A549 treated with dexamethasone at 1 μM for 4 hours (cell line): ENCODE measurements around the gene AOX1. TPM values are rescaled to one million over a fixed set of nuclear protein-coding genes. Genes with fewer than 3 reads are reported as not detected.

ENCODE experiments used
- total RNA-seq: library from RNA; stranded (reverse); fragments of 200-300 nt; extraction: Qiagen RNA extraction; gene quantifications from 5 replicates; pipeline ENCODE4 v1.2.3, GENCODE V29; 2022

AOX1 gene
- 5.0 to 6.8 TPM (median 5.4 TPM) in 5 replicates for total RNA-seq

DNA sequence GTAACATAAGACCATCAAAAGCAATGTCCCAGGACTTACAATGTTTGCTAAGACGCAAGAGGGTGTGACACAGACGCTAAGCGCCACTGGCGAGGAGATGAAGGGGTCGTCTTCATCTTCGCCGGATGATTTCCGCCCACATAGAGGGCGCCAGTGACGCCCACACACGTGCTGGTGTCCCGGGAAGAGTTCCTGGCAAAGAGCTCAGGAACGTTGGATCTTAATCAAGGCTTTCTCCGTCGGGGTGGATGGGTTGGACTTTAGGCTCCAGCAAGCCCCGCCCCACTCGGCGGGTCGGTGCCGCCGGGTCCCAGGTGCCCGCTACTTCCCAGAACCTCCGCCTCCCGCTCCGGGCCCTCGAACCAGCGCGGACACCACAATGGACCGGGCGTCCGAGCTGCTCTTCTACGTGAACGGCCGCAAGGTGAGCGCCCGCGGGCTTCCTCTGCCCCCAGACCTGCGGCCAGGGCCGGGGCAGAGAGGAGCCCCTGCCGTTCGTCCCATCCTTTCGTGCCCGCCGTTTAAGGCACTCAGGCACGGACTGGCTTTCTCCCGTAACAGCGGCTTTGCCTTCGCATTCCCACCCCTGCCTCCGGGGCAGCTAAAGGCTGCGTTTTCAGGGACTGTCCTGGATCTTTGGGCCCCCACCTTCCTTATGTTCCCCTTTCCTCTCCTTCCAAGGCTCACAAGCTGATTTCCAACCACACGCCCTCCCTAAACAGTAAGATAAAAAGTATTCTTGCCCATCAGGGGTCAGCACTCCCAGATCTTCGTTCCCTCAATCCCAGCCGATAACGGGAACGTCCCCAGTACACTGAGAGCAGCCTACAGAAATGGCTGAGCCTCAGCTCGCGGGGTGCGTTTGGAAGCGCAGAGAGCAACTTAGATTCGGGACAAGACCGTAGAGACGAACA lies at the start of gene AOX1:
TSS of gene AOX1 (plus strand) at position 285 of the 914 bp plus-strand sequence. CDS start at position 380, 95 bp downstream.

Other genes starting within 250 kb of the AOX1 start
- gene KCTD18, start 75.9 kb upstream of the AOX1 start, total RNA-seq = 9.5 to 13.0 TPM (median 11.5 TPM) in 5 replicates
- gene SGO2, start 59.8 kb upstream of the AOX1 start, total RNA-seq = 11.1 to 16.8 TPM (median 14.6 TPM) in 5 replicates
- gene BZW1, start 225.9 kb downstream of the AOX1 start, total RNA-seq = 375 to 639 TPM (median 503 TPM) in 5 replicates